Adipocyte (in vitro differentiated cells): ENCODE measurements around the gene ST7.

Experiments used
- DNase-seq: peaks from one replicate; pipeline ENCODE4 v3.0.0-alpha.2; 2015; ENCODE audit warnings: low read depth
- H3K27me3 ChIP-seq: replicated peaks from 2 replicates; pipeline ENCODE4 v1.7.0; 2013; ENCODE audit warnings: mild to moderate bottlenecking, low read length, moderate library complexity; ENCODE audit not compliant: control insufficient read depth, insufficient read depth
- H3K36me3 ChIP-seq: 2 replicates; pipeline ENCODE4 v1.7.0; 2013; ENCODE audit warnings: low read length, mild to moderate bottlenecking, moderate library complexity; ENCODE audit not compliant: control insufficient read depth, insufficient read depth, severe bottlenecking
- H3K4me1 ChIP-seq: 2 replicates; pipeline ENCODE4 v1.7.0; 2013; ENCODE audit warnings: mild to moderate bottlenecking, low read length, moderate library complexity; ENCODE audit not compliant: control insufficient read depth, insufficient read depth
- H3K4me3 ChIP-seq: 2 replicates; pipeline ENCODE4 v1.7.0; 2013; ENCODE audit warnings: mild to moderate bottlenecking, low read length, moderate library complexity
- H3K9ac ChIP-seq: 2 replicates; pipeline ENCODE4 v1.7.0; 2013; ENCODE audit warnings: mild to moderate bottlenecking, low read length, moderate library complexity
- H3K9me3 ChIP-seq: 2 replicates; pipeline ENCODE4 v1.7.0; 2013; ENCODE audit warnings: mild to moderate bottlenecking, low read length, moderate library complexity; ENCODE audit not compliant: control insufficient read depth

ST7 gene

GRCh38 chr7:117138981-117139380 lies 185.7 kb downstream of the ST7 start:
- DNase-seq = no peak
- Histone ChIP-seq H3K36me3 (peaks cover 11% of the 10 kb centered on the region), H3K9ac (no peak overlapping the region), H3K27me3 (no peaks in the 10 kb centered on the region), H3K4me1 (peaks cover 7% of the 10 kb centered on the region), H3K9me3 (no peaks in the 10 kb centered on the region), H3K4me3 (no peak overlapping the region)

GRCh38 chr7:117139397-117139984 lies 186.2 kb downstream of the ST7 start:
- H3K36me3 ChIP-seq = peaks cover 11% of the 10 kb centered on the region
- H3K4me1 ChIP-seq = peaks cover 3% of the 10 kb centered on the region
- DNase-seq = no peak
- H3K9me3 ChIP-seq = no peaks in the 10 kb centered on the region
- no peaks in the 10 kb centered on the region for H3K27me3 ChIP-seq
- no peak overlapping the region for H3K9ac ChIP-seq
- no peak overlapping the region for H3K4me3 ChIP-seq

GRCh38 chr7:117140921-117141320 lies 187.6 kb downstream of the ST7 start:
- H3K4me1 ChIP-seq = no peaks in the 10 kb centered on the region
- no peak overlapping the region for H3K4me3 ChIP-seq
- H3K9me3 ChIP-seq = no peaks in the 10 kb centered on the region
- H3K27me3 ChIP-seq = no peaks in the 10 kb centered on the region
- no peak for DNase-seq
- peaks cover 7% of the 10 kb centered on the region for H3K36me3 ChIP-seq
- H3K9ac ChIP-seq = no peak overlapping the region

- Histone ChIP-seq H3K4me1 (no peaks in the 10 kb centered on the region), H3K27me3 (no peaks in the 10 kb centered on the region), H3K9me3 (no peaks in the 10 kb centered on the region), H3K36me3 (peaks cover 2% of the 10 kb centered on the region), H3K9ac (no peak overlapping the region), H3K4me3 (no peak overlapping the region)
- no peak for DNase-seq
Observed at GRCh38 chr7:117143066-117143465, 189.8 kb downstream of the ST7 start.

GRCh38 chr7:117143580-117143979 lies 190.3 kb downstream of the ST7 start:
- Histone ChIP-seq H3K4me3 (no peak overlapping the region), H3K4me1 (no peaks in the 10 kb centered on the region), H3K9me3 (no peaks in the 10 kb centered on the region), H3K27me3 (no peaks in the 10 kb centered on the region), H3K9ac (no peak overlapping the region), H3K36me3 (no peaks in the 10 kb centered on the region)
- DNase-seq = no peak

- Histone ChIP-seq H3K9ac (no peak overlapping the region), H3K9me3 (no peaks in the 10 kb centered on the region)
Observed at GRCh38 chr7:117145333-117145732, 192.0 kb downstream of the ST7 start.

GRCh38 chr7:117146059-117146458 lies 192.8 kb downstream of the ST7 start:
- H3K4me3 ChIP-seq = no peak overlapping the region
- H3K27me3 ChIP-seq = no peaks in the 10 kb centered on the region
- H3K9ac ChIP-seq = no peak overlapping the region
- no peaks in the 10 kb centered on the region for H3K36me3 ChIP-seq
- H3K4me1 ChIP-seq = no peaks in the 10 kb centered on the region
- no peaks in the 10 kb centered on the region for H3K9me3 ChIP-seq
- no peak for DNase-seq

More at GRCh38 chr7:117145333-117145732, 192.0 kb downstream of the ST7 start:
- H3K27me3 ChIP-seq = no peaks in the 10 kb centered on the region
- H3K4me3 ChIP-seq = no peak overlapping the region
- no peaks in the 10 kb centered on the region for H3K4me1 ChIP-seq
- no peak for DNase-seq
- H3K36me3 ChIP-seq = no peaks in the 10 kb centered on the region

- Histone ChIP-seq H3K27me3 (no peaks in the 10 kb centered on the region), H3K4me1 (no peaks in the 10 kb centered on the region), H3K9ac (no peak overlapping the region), H3K9me3 (no peaks in the 10 kb centered on the region), H3K4me3 (no peak overlapping the region), H3K36me3 (no peaks in the 10 kb centered on the region)
- no peak for DNase-seq
Observed at GRCh38 chr7:117146511-117146910, 193.2 kb downstream of the ST7 start.

GRCh38 chr7:117148971-117149370 lies 195.7 kb downstream of the ST7 start:
- no peak for DNase-seq
- Histone ChIP-seq H3K36me3 (no peaks in the 10 kb centered on the region), H3K27me3 (no peaks in the 10 kb centered on the region), H3K9me3 (no peaks in the 10 kb centered on the region), H3K4me3 (no peak overlapping the region), H3K9ac (no peak overlapping the region), H3K4me1 (no peaks in the 10 kb centered on the region)

GRCh38 chr7:117149692-117150091 lies 196.4 kb downstream of the ST7 start:
- H3K9me3 ChIP-seq = no peaks in the 10 kb centered on the region
- no peaks in the 10 kb centered on the region for H3K27me3 ChIP-seq
- peaks cover 2% of the 10 kb centered on the region for H3K36me3 ChIP-seq
- H3K4me1 ChIP-seq = no peaks in the 10 kb centered on the region
- no peak overlapping the region for H3K9ac ChIP-seq
- no peak for DNase-seq
- no peak overlapping the region for H3K4me3 ChIP-seq

GRCh38 chr7:117152213-117153007 lies 199.1 kb downstream of the ST7 start:
- no peaks in the 10 kb centered on the region for H3K27me3 ChIP-seq
- DNase-seq = no peak
- no peak overlapping the region for H3K9ac ChIP-seq
- H3K4me3 ChIP-seq = no peak overlapping the region
- peaks cover 3% of the 10 kb centered on the region for H3K36me3 ChIP-seq
- no peaks in the 10 kb centered on the region for H3K9me3 ChIP-seq
- H3K4me1 ChIP-seq = peaks cover 6% of the 10 kb centered on the region
